A673 (cell line): ENCODE results near the gene PRDM16.
"Not testable (repeated sequence)": the region's sequence is repeated elsewhere in the genome, so short reads cannot be mapped to it uniquely, and the experiment has no call there.

Source experiments
- EZH2 ChIP-seq: fragments of 200-600 bp; sonication (generic); IDR thresholded peaks from 2 replicates; pipeline ENCODE4 v1.6.1; 2017; ENCODE audit warnings: borderline replicate concordance, low read depth, mild to moderate bottlenecking, mixed read lengths, antibody characterized with exemption, low read length; ENCODE audit not compliant: poor library complexity, severe bottlenecking
- TF ChIP-seq, protein P1 (sequence below): fragments of 300-800, 200-600 bp; sonication (generic); conservative IDR thresholded peaks from 2 replicates; pipeline ENCODE4 v1.5.1; 2017; ENCODE audit warnings: low read depth, mild to moderate bottlenecking, antibody characterized with exemption, low read length, moderate library complexity, mixed read lengths

DNA sequence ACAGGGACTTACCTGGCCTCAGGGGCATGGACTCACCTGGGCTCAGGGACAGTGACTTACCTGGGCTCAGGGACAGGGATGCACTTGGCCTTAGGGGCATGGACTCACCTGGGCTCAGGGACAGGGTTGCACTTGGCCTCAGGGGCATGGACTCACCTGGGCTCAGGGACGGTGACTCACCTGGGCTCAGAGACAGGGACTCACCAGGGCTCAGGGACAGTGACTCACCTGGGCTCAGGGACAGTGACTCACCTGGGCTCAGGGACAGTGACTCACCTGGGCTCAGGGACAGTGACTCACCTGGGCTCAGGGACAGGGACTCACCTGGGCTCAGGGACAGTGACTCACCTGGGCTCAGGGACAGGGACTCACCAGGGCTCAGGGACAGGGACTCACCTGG, 96.2 kb downstream of the PRDM16 start:
- TF ChIP-seq, protein P1, sequence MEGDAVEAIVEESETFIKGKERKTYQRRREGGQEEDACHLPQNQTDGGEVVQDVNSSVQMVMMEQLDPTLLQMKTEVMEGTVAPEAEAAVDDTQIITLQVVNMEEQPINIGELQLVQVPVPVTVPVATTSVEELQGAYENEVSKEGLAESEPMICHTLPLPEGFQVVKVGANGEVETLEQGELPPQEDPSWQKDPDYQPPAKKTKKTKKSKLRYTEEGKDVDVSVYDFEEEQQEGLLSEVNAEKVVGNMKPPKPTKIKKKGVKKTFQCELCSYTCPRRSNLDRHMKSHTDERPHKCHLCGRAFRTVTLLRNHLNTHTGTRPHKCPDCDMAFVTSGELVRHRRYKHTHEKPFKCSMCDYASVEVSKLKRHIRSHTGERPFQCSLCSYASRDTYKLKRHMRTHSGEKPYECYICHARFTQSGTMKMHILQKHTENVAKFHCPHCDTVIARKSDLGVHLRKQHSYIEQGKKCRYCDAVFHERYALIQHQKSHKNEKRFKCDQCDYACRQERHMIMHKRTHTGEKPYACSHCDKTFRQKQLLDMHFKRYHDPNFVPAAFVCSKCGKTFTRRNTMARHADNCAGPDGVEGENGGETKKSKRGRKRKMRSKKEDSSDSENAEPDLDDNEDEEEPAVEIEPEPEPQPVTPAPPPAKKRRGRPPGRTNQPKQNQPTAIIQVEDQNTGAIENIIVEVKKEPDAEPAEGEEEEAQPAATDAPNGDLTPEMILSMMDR, result not testable (repeated sequence)
- TF ChIP-seq EZH2, result not testable (repeated sequence)
